K562 (cell line): ENCODE data around the gene CRYBA4.

Experiments
- DPF2 ChIP-seq: fragments of 450-650 bp; IDR thresholded peaks from 2 replicates; pipeline ENCODE4 v1.6.1; 2016
- EZH2 ChIP-seq: IDR thresholded peaks from 2 replicates; pipeline ENCODE4 v1.6.1; 2012; ENCODE audit warnings: low read depth, mild to moderate bottlenecking, inconsistent platforms, low read length, borderline replicate concordance
- POLR2A ChIP-seq: fragments of 450-650 bp; conservative IDR thresholded peaks from 2 replicates; pipeline ENCODE4 v1.6.1; 2016
- RBM39 ChIP-seq: fragments of 200-400 bp; formaldehyde crosslinking; optimal IDR thresholded peaks from 2 replicates; pipeline ENCODE3; 2018; ENCODE audit warnings: low read depth, low read length
- RFX5 ChIP-seq: IDR thresholded peaks from 2 replicates; pipeline ENCODE4 v1.6.1; 2011; ENCODE audit warnings: low read depth, mild to moderate bottlenecking, improper control_type of control experiment, low read length
- SMARCA5 ChIP-seq: fragments of 450-650 bp; IDR thresholded peaks from 2 replicates; pipeline ENCODE4 v1.6.1; 2016
- UBTF ChIP-seq, 2 experiments: IDR thresholded peaks; 2 replicates each; pipeline ENCODE4 v1.6.1; 2012; ENCODE audit warnings: improper control_type of control experiment in 2 of 2, low read depth in 2 of 2, low read length in 2 of 2, borderline replicate concordance in 1 of 2
- ZBTB26 ChIP-seq: fragments of 450-650 bp; formaldehyde crosslinking; IDR thresholded peaks from 2 replicates; pipeline ENCODE4 v1.4.0; 2022; ENCODE audit warnings: missing genetic modification characterization
- ZFP36 ChIP-seq: fragments of 150-350 bp; IDR thresholded peaks from 2 replicates; pipeline ENCODE4 v1.6.1; 2018; ENCODE audit warnings: low read length, low read depth; ENCODE audit not compliant: partially characterized antibody
- ZFPM2 ChIP-seq: fragments of 250-450 bp; sonication (Bioruptor Pico); IDR thresholded peaks from 2 replicates; pipeline ENCODE4 v1.5.1; 2022; ENCODE audit warnings: mild to moderate bottlenecking
- ZNF436 ChIP-seq: fragments of 250-450, 450-650 bp; sonication (Bioruptor Pico); formaldehyde crosslinking; IDR thresholded peaks from 2 replicates; pipeline ENCODE4 v1.7.0; 2020; ENCODE audit warnings: mild to moderate bottlenecking

GRCh38 chr22:26581633-26582168 is 40.1 kb upstream of the CRYBA4 start:
- TF ChIP-seq DPF2: no peak
- no peak for TF ChIP-seq RBM39
- TF ChIP-seq ZNF436 (CRISPR knock-in tag): no peak
- no peak for TF ChIP-seq ZFP36
- TF ChIP-seq EZH2: no peak
- no peak for TF ChIP-seq ZFPM2 (CRISPR knock-in tag)
- no peak for TF ChIP-seq ZBTB26 (CRISPR knock-in tag)
- no peak for TF ChIP-seq UBTF (IDR thresholded peaks at IDR 0.05; ENCODE audit: borderline replicate concordance in 1 of 2, low read depth in 2 of 2, low read length in 2 of 2)
- no peak for TF ChIP-seq RFX5
- TF ChIP-seq SMARCA5: no peak
- TF ChIP-seq POLR2A: no peak
